Measurements from ENCODE around the gene HLA-DMB. TPM values are rescaled to one million over a fixed set of nuclear protein-coding genes. Genes with fewer than 3 reads are reported as not detected.

Gene HLA-DMB
- total and polyA plus RNA-seq, 12 donors, result 9.1 to 118 (median 70.5) TPM

- Histone ChIP-seq H3K27ac (no peak overlapping the region), H3K27me3 (no peaks in the 10 kb centered on the region), H3K4me1 (replicated peaks in 1 of 2) (peaks cover 0 to 19% of the 10 kb centered on the region in 2 donors), H3K36me3 (replicated peaks in 1 of 2) (no peaks in the 10 kb centered on the region), H3K9me3 (replicated peaks in 1 of 3) (no peaks in the 10 kb centered on the region), H3K4me3 (no peak overlapping the region)
- 73 to 76% (median 75%) methylated on average over 11 of the region's 11 CpGs for WGBS, 4 donors
- TF ChIP-seq CTCF (IDR thresholded peaks at IDR 0.05) (peak in 5 of 6 experiments; percentile 29 to 60 (median 48)), POLR2A (IDR thresholded peaks at IDR 0.05) (no peak)
- intact Hi-C loops (cut with DNase I), result no loop called here
- DNase-seq, result peak in 2 of 7 donors; percentile 50 to 61
These were observed 7.0 kb upstream of the HLA-DMB start for GRCh38 chr6:32947552-32948465.

- H3K27ac ChIP-seq, result no peak overlapping the region
- H3K4me1 ChIP-seq (replicated peaks in 1 of 2), result peaks cover 0 to 10% of the 10 kb centered on the region in 2 donors
- no peaks in the 10 kb centered on the region for H3K9me3 ChIP-seq (replicated peaks in 1 of 3)
- TF ChIP-seq POLR2A (IDR thresholded peaks at IDR 0.05), result no peak
- TF ChIP-seq CTCF (IDR thresholded peaks at IDR 0.05), result no peak
- intact Hi-C loops (cut with DNase I), result no loop called here
- DNase-seq, result no peak
- no peaks in the 10 kb centered on the region for H3K27me3 ChIP-seq
- H3K36me3 ChIP-seq (replicated peaks in 1 of 2), result no peaks in the 10 kb centered on the region
- no peak overlapping the region for H3K4me3 ChIP-seq
These were observed 6.1 kb upstream of the HLA-DMB start for GRCh38 chr6:32946893-32947292.

GRCh38 chr6:32945953-32946352 lies 5.1 kb upstream of the HLA-DMB start:
- no peaks in the 10 kb centered on the region for H3K36me3 ChIP-seq (replicated peaks in 1 of 2)
- no peaks in the 10 kb centered on the region for H3K9me3 ChIP-seq (replicated peaks in 1 of 3)
- H3K4me1 ChIP-seq (replicated peaks in 1 of 2), result peaks cover 6 to 7% of the 10 kb centered on the region in 2 donors
- no peak overlapping the region for H3K4me3 ChIP-seq
- TF ChIP-seq CTCF (IDR thresholded peaks at IDR 0.05), result no peak
- no peak for TF ChIP-seq POLR2A (IDR thresholded peaks at IDR 0.05)
- H3K27me3 ChIP-seq, result no peaks in the 10 kb centered on the region
- H3K27ac ChIP-seq, result peak overlapping the region in 1 of 5 donors; percentile 63
- intact Hi-C loops (cut with DNase I), result no loop called here
- DNase-seq, result no peak

- intact Hi-C loops (cut with DNase I), result no loop called here
- 74 to 87% (median 76%) methylated on average over 9 of the region's 9 CpGs for whole genome bisulfite sequencing, 4 donors
- Histone ChIP-seq H3K27me3 (no peaks in the 10 kb centered on the region), H3K9me3 (replicated peaks in 1 of 3) (no peaks in the 10 kb centered on the region), H3K27ac (peak overlapping the region in 4 of 5 donors; percentile 28 to 63 (median 48)), H3K4me1 (replicated peaks in 1 of 2) (peaks cover 6 to 8% of the 10 kb centered on the region in 2 donors), H3K4me3 (no peak overlapping the region), H3K36me3 (replicated peaks in 1 of 2) (no peaks in the 10 kb centered on the region)
- TF ChIP-seq POLR2A (IDR thresholded peaks at IDR 0.05) (no peak), CTCF (IDR thresholded peaks at IDR 0.05) (no peak)
- DNase-seq, result no peak
These were observed 4.4 kb upstream of the HLA-DMB start for GRCh38 chr6:32945108-32945760.
